Testis (tissue), 2 donors: ENCODE results near the gene CHRNA1.

Experiments used
- POLR2A ChIP-seq: fragments of 450-650 bp; IDR thresholded peaks from one replicate; pipeline ENCODE4 v1.6.1; 2017; ENCODE audit warnings: antibody characterized with exemption, mild to moderate bottlenecking, moderate library complexity
- TF ChIP-seq, protein P1 (sequence below), 3 experiments: fragments of 450-650 bp in 2 of 3; fragments of 200-600 bp in 1 of 3; sonication (generic) in 1 of 3; IDR thresholded peaks; one replicate each; pipeline ENCODE4 v1.5.1; 2016 to 2019; ENCODE audit warnings: antibody characterized with exemption in 3 of 3, mild to moderate bottlenecking in 2 of 3, moderate library complexity in 1 of 3

DNA sequence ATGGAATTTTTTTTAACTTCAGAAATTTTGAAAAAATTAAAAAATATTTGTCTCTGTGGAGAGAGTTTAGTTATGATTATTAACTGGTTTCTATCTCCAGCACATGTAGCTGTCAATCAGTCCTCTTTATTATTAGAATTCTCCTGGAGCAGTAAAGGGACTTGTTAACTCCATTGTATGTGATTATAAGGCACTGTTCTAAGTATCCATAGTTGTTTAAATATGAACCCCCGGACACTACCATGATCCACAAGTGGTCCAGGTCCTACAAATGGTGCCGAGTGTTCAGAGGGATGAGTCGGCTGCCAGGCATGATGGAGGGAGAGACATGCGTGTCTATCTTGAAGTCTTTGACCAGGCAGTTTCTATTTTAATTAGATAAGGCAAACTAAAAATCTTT, 492 bp downstream of the CHRNA1 start:
- TF ChIP-seq, protein P1, sequence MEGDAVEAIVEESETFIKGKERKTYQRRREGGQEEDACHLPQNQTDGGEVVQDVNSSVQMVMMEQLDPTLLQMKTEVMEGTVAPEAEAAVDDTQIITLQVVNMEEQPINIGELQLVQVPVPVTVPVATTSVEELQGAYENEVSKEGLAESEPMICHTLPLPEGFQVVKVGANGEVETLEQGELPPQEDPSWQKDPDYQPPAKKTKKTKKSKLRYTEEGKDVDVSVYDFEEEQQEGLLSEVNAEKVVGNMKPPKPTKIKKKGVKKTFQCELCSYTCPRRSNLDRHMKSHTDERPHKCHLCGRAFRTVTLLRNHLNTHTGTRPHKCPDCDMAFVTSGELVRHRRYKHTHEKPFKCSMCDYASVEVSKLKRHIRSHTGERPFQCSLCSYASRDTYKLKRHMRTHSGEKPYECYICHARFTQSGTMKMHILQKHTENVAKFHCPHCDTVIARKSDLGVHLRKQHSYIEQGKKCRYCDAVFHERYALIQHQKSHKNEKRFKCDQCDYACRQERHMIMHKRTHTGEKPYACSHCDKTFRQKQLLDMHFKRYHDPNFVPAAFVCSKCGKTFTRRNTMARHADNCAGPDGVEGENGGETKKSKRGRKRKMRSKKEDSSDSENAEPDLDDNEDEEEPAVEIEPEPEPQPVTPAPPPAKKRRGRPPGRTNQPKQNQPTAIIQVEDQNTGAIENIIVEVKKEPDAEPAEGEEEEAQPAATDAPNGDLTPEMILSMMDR (IDR thresholded peaks at IDR 0.05): no peak
- TF ChIP-seq POLR2A: no peak
